Right ventricle myocardium superior (tissue), 1 donor: ENCODE results near the gene ZNF80. TPM values are rescaled to one million over a fixed set of nuclear protein-coding genes. Genes with fewer than 3 reads are reported as not detected.
"Not testable (repeated sequence)": the region's sequence is repeated elsewhere in the genome, so short reads cannot be mapped to it uniquely, and the experiment has no call there.

ENCODE experiments used
- ATAC-seq: fragments of 200-7000 bp; cut with Tn5 transposase; one replicate; pipeline ENCODE4 v1.9.1; 2020; ENCODE audit warnings: mild to moderate bottlenecking; ENCODE audit not compliant: poor library complexity
- DNase-seq: peaks from one replicate; pipeline ENCODE4 v3.0.0-alpha.2; 2020
- intact Hi-C: fragments of 100-400 bp; cut with DNase I; formaldehyde crosslinking; loops from one replicate; pipeline ENCODE4 v1.11.2; 2022
- long read RNA-seq: library from polyadenylated mRNA; unstranded; transcript quantifications from one replicate; pipeline ENCODE4 v2.0.0, GENCODE V29; 2021
- total RNA-seq: library from RNA; stranded (reverse); fragmentation: NEBNext Ultra II Directional; extraction: Animal tissue kit (Norgen Biotek cat#: 25700); gene quantifications from one replicate; pipeline ENCODE4 v1.2.1, GENCODE V29; 2021
- donor health status: DM: no; HTN: yes; CAD: no; lungs with severe emphysema.

ZNF80 gene
- not detected for total RNA-seq
- long read RNA-seq, result 0 reads

GRCh38 chr3:114237478-114237877 lies at the start of gene ZNF80:
Gene ZNF80 (minus strand): TSS chr3:114237578. CDS start chr3:114237074, 504 bp downstream.
- intact Hi-C loops, ATAC-seq: not testable (repeated sequence)

GRCh38 chr3:114286266-114286665 lies 48.9 kb upstream of the ZNF80 start:
- intact Hi-C loops, result no loop called here
- DNase-seq, result no peak
- no peak for ATAC-seq

More at GRCh38 chr3:114237478-114237877, at the start of gene ZNF80:
- DNase-seq, result not testable (repeated sequence)

- DNase-seq, result no peak
- ATAC-seq, result no peak
- intact Hi-C loops, result no loop called here
These were observed 48.4 kb upstream of the ZNF80 start for GRCh38 chr3:114285648-114286230.

GRCh38 chr3:114284644-114285043 lies 47.3 kb upstream of the ZNF80 start:
- DNase-seq, result no peak
- intact Hi-C loops, result no loop called here
- no peak for ATAC-seq

GRCh38 chr3:114276856-114277255 lies 39.5 kb upstream of the ZNF80 start:
- ATAC-seq, DNase-seq, intact Hi-C loops: not testable (repeated sequence)

- ATAC-seq (no peak), DNase-seq (no peak)
- intact Hi-C loops, result no loop called here
These were observed 37.6 kb upstream of the ZNF80 start for GRCh38 chr3:114274929-114275328.

GRCh38 chr3:114272271-114272670 lies 34.9 kb upstream of the ZNF80 start:
- ATAC-seq (no peak), DNase-seq (no peak)
- intact Hi-C loops, result no loop called here

- no peak for DNase-seq
- intact Hi-C loops, result no loop called here
- no peak for ATAC-seq
These were observed 32.6 kb upstream of the ZNF80 start for GRCh38 chr3:114270019-114270418.

GRCh38 chr3:114260152-114260551 lies 22.8 kb upstream of the ZNF80 start:
- ATAC-seq, result no peak

GRCh38 chr3:114259566-114259965 lies 22.2 kb upstream of the ZNF80 start:
- intact Hi-C loops, result no loop called here
- no peak for DNase-seq
- ATAC-seq, result no peak

More at GRCh38 chr3:114260152-114260551, 22.8 kb upstream of the ZNF80 start:
- no peak for DNase-seq
- intact Hi-C loops, result no loop called here

- no peak for ATAC-seq
- intact Hi-C loops, result no loop called here
- DNase-seq, result no peak
These were observed 16.1 kb upstream of the ZNF80 start for GRCh38 chr3:114253505-114253904.

GRCh38 chr3:114252954-114253353 lies 15.6 kb upstream of the ZNF80 start:
- intact Hi-C loops, result no loop called here
- ATAC-seq, result no peak
- no peak for DNase-seq

- no peak for ATAC-seq
- no peak for DNase-seq
- intact Hi-C loops, result no loop called here
These were observed 5.6 kb upstream of the ZNF80 start for GRCh38 chr3:114242947-114243346.

- DNase-seq (no peak), ATAC-seq (no peak)
- intact Hi-C loops, result no loop called here
These were observed 3.9 kb upstream of the ZNF80 start for GRCh38 chr3:114241262-114241661.

GRCh38 chr3:114238146-114238785 lies 888 bp upstream of the ZNF80 start:
- ATAC-seq, DNase-seq, intact Hi-C loops: not testable (repeated sequence)

GRCh38 chr3:114235431-114235830 lies 1.9 kb downstream of the ZNF80 start:
- DNase-seq, result no peak
- no peak for ATAC-seq
- intact Hi-C loops, result no loop called here

GRCh38 chr3:114234745-114235144 lies 2.6 kb downstream of the ZNF80 start:
- intact Hi-C loops, result no loop called here
- ATAC-seq, result no peak

GRCh38 chr3:114231616-114232015 lies 5.8 kb downstream of the ZNF80 start:
- ATAC-seq (no peak), DNase-seq (no peak)
- intact Hi-C loops, result no loop called here

More at GRCh38 chr3:114234745-114235144, 2.6 kb downstream of the ZNF80 start:
- DNase-seq, result no peak

GRCh38 chr3:114227076-114227475 lies 10.3 kb downstream of the ZNF80 start:
- intact Hi-C loops, result no loop called here

GRCh38 chr3:114226313-114226712 lies 11.1 kb downstream of the ZNF80 start:
- DNase-seq, result no peak
- ATAC-seq, result no peak
- intact Hi-C loops, result no loop called here

More at GRCh38 chr3:114227076-114227475, 10.3 kb downstream of the ZNF80 start:
- DNase-seq (no peak), ATAC-seq (no peak)
